HTR-8/SVneo (cell line): ENCODE data around the gene ALS2.
A peak's percentile ranks its signal among the peaks of the same experiment; 100 is the strongest.
"Not testable (repeated sequence)": the region's sequence is repeated elsewhere in the genome, so short reads cannot be mapped to it uniquely, and the experiment has no call there.

Source experiments
- DNase-seq: peaks from one replicate; pipeline ENCODE4 v3.0.0; 2011; ENCODE audit warnings: low spot score, mixed read lengths; ENCODE audit not compliant: insufficient read length
- FAIRE-seq: peaks from 2 replicates; lab custom pipeline; 2011; peaks lifted over from hg19 to GRCh38; lab: Jason Lieb, UNC

ALS2 gene

GRCh38 chr2:201780674-201781493, at the start of gene ALS2:
TSS of gene ALS2 (minus strand) at chr2:201780933. CDS start at chr2:201768885, 12,048 bp downstream.
- peak; percentile 92 for FAIRE-seq
- peak; percentile 97 for DNase-seq

- FAIRE-seq = no peak
Observed at GRCh38 chr2:201828220-201828619, 47.5 kb upstream of the ALS2 start.

DNA sequence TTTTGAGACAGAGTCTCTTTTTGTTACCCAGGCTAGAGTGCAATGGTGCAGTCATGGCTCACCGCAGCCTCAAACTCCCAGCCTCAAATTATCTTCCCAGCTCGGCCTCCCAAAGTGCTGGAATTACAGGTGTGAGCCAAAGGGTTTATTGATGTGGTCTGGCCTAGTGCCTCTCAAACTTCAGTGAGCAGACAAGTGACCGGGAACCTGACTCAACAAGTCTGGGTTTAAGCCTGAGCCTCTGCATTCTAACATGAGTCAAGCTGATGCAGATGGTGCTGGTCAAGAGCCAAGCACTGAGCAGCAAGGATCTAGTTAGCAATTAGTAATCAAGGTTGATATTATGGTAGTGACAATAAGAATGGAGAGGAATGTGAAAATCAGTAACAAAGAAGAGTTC, 46.9 kb upstream of the ALS2 start:
- DNase-seq (no peak), FAIRE-seq (no peak)

More at GRCh38 chr2:201828220-201828619, 47.5 kb upstream of the ALS2 start:
- no peak for DNase-seq

DNA sequence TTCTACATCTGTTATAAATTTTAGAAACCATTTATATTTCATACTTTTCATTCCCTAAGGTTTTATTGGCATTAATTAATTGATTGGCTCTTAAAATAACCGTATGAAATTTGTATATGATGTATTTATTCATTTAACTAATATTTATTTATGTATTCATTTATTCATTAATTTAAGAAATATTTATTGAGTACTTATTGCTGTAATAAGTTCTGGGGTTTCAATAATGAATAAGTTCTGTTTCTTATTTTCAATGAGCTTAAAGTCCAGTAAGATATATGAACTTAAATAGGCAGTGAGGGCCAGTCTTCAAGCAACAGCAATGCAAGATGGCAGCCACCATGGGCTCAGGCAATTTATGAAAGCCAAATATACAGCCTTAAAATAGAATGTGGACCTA, 43.5 kb upstream of the ALS2 start:
- FAIRE-seq (no peak), DNase-seq (no peak)

DNA sequence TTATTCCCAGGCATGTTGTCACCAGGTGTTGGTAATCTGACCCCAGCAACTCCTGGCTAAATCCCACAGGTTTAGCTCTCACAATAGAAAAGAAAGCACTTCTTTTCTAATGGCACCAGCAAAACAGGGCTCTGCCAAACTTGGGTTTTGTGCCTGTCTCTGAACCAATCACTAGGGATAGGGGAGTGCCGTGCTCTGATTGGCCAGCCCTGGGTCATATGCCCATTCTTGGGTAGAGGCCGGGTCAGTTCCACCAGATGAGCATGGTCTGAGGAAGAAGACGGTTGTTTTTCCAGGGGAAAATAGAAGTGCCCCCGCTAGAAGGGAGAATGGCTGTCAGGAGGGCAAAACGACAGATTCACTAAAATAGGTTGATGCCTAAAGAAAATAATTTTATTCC, 40.3 kb upstream of the ALS2 start:
- no peak for DNase-seq

DNA sequence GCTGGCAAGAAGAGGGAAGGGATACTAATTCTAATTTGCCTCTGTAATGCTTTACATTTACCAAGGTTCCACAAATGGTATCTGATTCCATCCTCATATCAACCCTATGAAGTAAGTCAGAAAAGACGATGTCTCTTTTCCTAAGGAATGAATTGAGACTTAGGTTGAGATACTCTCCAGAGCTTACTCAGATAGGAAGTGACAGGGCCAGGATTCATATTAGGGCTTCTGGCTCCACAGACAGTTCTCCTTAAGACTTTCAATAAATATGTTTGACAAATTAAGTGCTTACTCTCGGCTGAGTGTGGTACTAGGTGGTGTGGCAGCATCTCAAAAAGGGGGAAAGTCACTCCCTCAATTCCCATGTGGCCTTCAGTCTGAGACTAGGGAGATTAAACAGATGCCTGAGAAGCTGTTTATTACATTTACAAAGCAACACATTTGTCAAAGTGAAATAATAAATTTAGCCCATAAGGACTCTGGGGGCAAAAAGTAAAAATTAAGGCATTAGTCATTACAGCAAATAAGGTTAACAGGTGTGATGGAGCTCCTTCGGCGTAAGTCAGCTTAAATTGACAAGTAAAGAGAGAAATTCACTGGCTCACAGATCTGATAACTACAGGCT, 39.8 kb upstream of the ALS2 start:
- DNase-seq (no peak), FAIRE-seq (no peak)

More for the DNA sequence above, 40.3 kb upstream of the ALS2 start:
- no peak for FAIRE-seq

GRCh38 chr2:201816657-201817575, 36.2 kb upstream of the ALS2 start:
- FAIRE-seq (no peak), DNase-seq (no peak)

GRCh38 chr2:201813996-201814760, 33.4 kb upstream of the ALS2 start:
- DNase-seq (no peak), FAIRE-seq (no peak)

DNA sequence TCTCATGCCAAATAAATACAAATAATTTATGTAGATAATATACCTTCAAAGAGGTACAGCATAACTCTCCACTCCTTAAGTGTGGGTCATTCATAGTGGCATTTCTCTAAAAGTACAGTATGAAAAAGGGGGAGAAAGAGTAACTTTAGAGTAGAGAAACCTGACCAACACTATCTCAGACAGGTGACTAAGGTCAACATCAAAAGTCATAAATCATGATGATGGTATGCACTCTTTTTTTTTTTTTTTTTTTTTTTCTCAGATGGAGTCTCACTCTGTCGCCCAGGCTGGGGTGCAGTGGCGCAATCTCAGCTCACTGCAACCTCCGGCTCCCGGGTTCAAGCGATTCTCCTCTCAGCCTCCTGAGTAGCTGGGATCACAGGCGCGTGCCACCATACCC, 29.9 kb upstream of the ALS2 start:
- FAIRE-seq, DNase-seq: not testable (repeated sequence)

- DNase-seq (no peak), FAIRE-seq (no peak)
Observed at GRCh38 chr2:201809633-201810032, 28.9 kb upstream of the ALS2 start.

GRCh38 chr2:201808027-201808426, 27.3 kb upstream of the ALS2 start:
- FAIRE-seq (no peak), DNase-seq (no peak)

GRCh38 chr2:201807452-201807999, 26.8 kb upstream of the ALS2 start:
- no peak for FAIRE-seq
- DNase-seq = no peak

DNA sequence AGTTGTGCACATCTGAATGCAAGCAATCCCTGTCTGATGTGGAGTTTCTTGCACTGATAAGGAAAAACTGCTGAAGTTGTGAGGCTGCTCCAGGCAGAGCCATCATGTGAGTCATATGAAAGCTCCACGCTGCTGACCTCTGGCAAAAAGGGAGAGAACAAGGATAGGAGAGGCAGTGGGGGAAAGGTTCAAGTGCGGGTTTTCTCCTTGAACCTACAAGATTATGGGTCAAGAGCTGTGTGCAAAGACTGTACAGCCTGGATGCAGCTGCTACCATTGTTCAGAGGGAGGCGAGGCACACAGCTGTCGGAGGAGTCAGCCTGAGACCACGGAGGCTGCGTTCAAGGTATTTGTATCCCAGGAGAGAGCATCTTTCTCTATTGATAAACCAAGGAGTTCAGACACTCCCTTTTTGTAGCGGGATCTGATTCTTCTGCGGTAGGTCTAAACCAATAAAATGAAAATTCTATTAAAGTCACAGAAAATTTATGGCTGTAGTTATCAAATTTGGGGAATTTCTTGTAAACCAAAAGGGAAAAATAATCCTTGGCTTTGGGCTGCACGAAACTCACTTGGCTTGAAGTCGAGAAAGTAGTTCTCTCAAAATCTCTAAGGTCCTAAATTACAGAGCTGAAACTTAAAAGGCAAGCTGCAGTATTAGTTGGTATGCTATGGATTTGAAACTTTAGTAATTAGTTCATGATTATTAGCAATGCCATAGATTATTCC, 25.9 kb upstream of the ALS2 start, which contains the start of gene CDK15:
Gene CDK15 (plus strand): TSS at position 96 of the 729 bp plus-strand sequence. CDS start 128 bp downstream, at position 224.
- DNase-seq (no peak), FAIRE-seq (no peak)

GRCh38 chr2:201798914-201799285, 18.2 kb upstream of the ALS2 start:
- FAIRE-seq, DNase-seq: not testable (repeated sequence)

GRCh38 chr2:201798252-201798913, 17.6 kb upstream of the ALS2 start:
- DNase-seq = peak; percentile 49
- FAIRE-seq = no peak

GRCh38 chr2:201797175-201797840, 16.6 kb upstream of the ALS2 start:
- FAIRE-seq (no peak), DNase-seq (no peak)

GRCh38 chr2:201796478-201796865, 15.7 kb upstream of the ALS2 start:
- no peak for DNase-seq
- FAIRE-seq = no peak
